ENCODE results near the gene WDR37.

DNA sequence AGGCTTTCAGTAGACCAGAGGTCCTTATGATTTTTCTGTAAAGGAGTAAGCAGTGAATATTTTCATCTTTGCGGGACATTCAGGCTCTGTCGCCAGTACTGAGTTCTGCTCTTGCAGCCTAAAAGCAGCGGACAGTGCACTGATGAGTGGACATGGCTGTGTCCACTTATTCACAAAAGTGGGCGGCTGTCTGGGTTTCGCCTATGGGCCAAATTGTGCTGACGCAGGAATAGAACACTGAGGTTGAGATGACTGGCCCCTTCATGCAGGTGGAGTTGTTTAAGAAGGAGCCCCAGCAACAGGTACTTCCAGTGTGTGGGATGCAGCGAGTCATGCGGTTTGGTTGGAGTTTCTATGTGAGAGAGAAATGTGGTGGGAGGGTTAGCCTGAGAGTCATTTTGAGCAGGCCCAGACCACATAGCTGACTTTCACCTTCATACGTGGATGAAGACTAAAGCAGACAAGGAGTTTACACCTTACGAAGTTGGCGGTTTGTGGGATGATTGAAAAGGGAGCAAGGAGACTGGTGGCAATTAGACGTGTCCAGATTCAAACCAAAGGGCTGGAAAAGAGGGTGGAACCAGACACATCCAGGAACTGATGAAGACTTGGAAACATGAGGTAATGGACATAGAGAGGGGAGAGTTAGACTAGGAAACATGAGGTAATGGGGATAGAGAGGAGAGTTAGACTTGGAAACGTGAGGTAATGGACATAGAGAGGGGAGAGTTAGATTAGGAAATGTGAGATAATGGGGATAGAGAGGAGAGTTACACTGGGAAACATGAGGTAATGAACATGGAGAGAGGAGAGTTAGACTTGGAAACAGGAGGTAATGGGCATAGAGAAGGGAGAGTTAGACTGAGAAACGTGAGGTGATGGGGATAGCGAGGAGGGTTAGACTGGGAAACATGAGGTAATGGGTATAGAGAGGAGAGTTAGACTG is 38.2 kb downstream of the WDR37 start:
- TF ChIP-seq CTCF (IDR thresholded peaks at IDR 0.05 in 8 of 11, conservative IDR thresholded peaks at IDR 0.05 in 3 of 11): no peak
- no peak for TF ChIP-seq POLR2A (IDR thresholded peaks at IDR 0.05)
